ENCODE results near the gene PFKFB2. TPM values are rescaled to one million over a fixed set of nuclear protein-coding genes. Genes with fewer than 3 reads are reported as not detected.
"Not testable (repeated sequence)": the region's sequence is repeated elsewhere in the genome, so short reads cannot be mapped to it uniquely, and the experiment has no call there.

Gene PFKFB2
- total and polyA plus RNA-seq, 4 donors: 1.5 to 5.9 (median 3.0) TPM

DNA sequence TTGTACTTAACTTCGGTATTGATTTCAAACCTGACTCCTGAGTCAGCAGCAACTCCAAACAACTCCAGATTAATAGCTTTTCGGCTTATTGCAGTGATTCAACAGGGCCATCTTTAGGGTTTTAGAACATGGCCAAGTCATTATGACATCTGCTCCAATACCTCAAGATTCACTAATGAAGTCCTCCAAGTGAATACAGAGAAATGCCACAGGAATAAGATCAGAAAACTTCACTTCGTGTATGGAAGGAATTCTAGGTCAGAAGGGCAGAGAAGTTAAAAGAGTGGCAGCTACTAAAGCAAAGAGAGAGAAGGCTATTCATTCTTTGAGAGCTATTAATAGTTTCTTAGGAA lies 12.9 kb upstream of the PFKFB2 start (continued):
- TF ChIP-seq RXRA (IDR thresholded peaks at IDR 0.05): no peak
- TF ChIP-seq YY1 (IDR thresholded peaks at IDR 0.05): no peak
- TF ChIP-seq, protein P1, sequence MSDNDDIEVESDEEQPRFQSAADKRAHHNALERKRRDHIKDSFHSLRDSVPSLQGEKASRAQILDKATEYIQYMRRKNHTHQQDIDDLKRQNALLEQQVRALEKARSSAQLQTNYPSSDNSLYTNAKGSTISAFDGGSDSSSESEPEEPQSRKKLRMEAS (IDR thresholded peaks at IDR 0.05): no peak
- TF ChIP-seq GABPA (IDR thresholded peaks at IDR 0.05 in 1 of 2, conservative IDR thresholded peaks at IDR 0.05 in 1 of 2): no peak
- no peak for TF ChIP-seq FOXA1 (IDR thresholded peaks at IDR 0.05)
- no peak for TF ChIP-seq HNF4A (conservative IDR thresholded peaks at IDR 0.05)
- no peak for TF ChIP-seq HNF4G (IDR thresholded peaks at IDR 0.05)
- no peak for TF ChIP-seq SP1 (IDR thresholded peaks at IDR 0.05)

DNA sequence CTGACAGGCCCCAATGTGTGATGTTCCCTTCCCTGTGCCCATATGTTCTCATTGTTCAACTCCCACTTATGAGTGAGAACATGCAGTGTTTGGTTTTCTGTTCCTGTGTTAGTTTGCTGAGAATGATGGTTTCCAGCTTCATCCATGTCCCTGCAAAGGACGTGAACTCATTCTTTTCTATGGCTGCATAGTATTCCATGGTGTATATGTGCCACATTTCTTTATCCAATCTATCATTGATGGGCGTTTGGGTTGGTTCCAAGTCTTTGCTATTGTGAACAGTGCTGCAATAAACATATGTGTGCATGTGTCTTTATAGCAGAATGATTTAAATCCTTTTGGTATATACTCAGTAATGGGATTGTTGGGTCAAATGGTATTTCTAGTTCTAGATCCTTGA lies 11.7 kb upstream of the PFKFB2 start:
- H3K36me3 ChIP-seq (ENCODE audit: control insufficient read depth in 4 of 4, insufficient read depth in 3 of 4, low read depth in 1 of 4, low read length in 3 of 4); H3K9me3 ChIP-seq (ENCODE audit: control insufficient read depth in 4 of 4, low read length in 3 of 4); H3K9ac ChIP-seq (ENCODE audit: low read depth in 1 of 2, low read length in 2 of 2); H3K4me3 ChIP-seq (ENCODE audit: low read depth in 1 of 3, low read length in 3 of 3); DNase-seq (ENCODE audit: low spot score); H3K27me3 ChIP-seq (ENCODE audit: control insufficient read depth in 4 of 4, insufficient read depth in 4 of 4, low read length in 3 of 4); H3K27ac ChIP-seq (ENCODE audit: low read depth in 1 of 2, low read length in 2 of 2): not testable (repeated sequence)
- peaks cover 4 to 18% (median 8%) of the 10 kb centered on the region in 4 donors for H3K4me1 ChIP-seq (ENCODE audit: control insufficient read depth in 4 of 4, insufficient read depth in 4 of 4, low read length in 3 of 4)
- 91% methylated on average over 2 of the region's 2 CpGs for WGBS

DNA sequence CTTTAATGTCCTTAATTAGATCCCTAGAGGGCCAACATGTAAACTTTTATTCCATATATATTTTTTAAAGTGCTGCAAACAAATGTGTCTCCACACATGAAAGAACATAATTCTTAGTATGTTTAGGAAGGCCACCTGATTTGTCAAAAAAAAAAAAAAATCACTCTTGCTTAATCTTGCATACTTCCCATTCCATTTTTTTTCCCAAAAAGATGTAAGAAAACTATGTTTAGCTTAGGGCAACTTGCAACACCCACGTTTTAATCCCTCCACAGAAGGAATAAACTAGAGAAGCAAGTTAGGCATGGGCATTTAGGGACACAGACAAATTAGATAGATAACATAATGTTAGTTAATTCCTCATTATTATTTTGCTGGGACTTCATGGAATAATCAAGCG lies 7.6 kb upstream of the PFKFB2 start:
- peaks cover 2 to 19% (median 3%) of the 10 kb centered on the region in 4 donors for H3K36me3 ChIP-seq (ENCODE audit: control insufficient read depth in 4 of 4, insufficient read depth in 3 of 4, low read depth in 1 of 4, low read length in 3 of 4)
- no peak for DNase-seq (ENCODE audit: low spot score)
- WGBS: 85% methylated on average over 2 of the region's 2 CpGs
- H3K9me3 ChIP-seq (ENCODE audit: control insufficient read depth in 4 of 4, low read length in 3 of 4): no peaks in the 10 kb centered on the region
- H3K4me1 ChIP-seq (ENCODE audit: control insufficient read depth in 4 of 4, insufficient read depth in 4 of 4, low read length in 3 of 4): peaks cover 3 to 30% (median 9%) of the 10 kb centered on the region in 4 donors
- H3K9ac ChIP-seq (ENCODE audit: low read depth in 1 of 2, low read length in 2 of 2): no peak overlapping the region
- no peak overlapping the region for H3K4me3 ChIP-seq (ENCODE audit: low read depth in 1 of 3, low read length in 3 of 3)
- TF ChIP-seq JUND (IDR thresholded peaks at IDR 0.05): no peak
- TF ChIP-seq TAF1 (conservative IDR thresholded peaks at IDR 0.05): no peak
- TF ChIP-seq SP1 (IDR thresholded peaks at IDR 0.05): no peak
- H3K27ac ChIP-seq (ENCODE audit: low read depth in 1 of 2, low read length in 2 of 2): no peak overlapping the region
- H3K27me3 ChIP-seq (ENCODE audit: control insufficient read depth in 4 of 4, insufficient read depth in 4 of 4, low read length in 3 of 4): no peaks in the 10 kb centered on the region

DNA sequence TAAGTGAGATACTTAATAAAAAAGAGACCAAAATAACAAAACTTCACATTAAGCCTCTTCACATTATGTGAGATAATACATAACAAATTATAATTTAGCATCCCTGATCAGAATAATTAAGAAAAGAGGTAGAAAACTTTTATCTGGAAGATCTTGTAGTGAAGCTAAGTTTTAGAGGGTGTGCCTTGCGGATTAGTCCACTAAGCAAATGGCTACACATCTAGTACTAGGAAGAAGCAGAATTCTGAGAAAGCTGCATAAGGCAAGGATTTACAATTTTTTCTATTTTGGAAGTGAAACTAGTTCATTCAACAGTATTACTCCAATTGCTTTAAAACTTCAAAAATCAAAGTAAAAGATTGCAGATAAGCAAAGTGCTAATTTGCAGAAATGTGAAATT lies 5.6 kb upstream of the PFKFB2 start:
- H3K27me3 ChIP-seq (ENCODE audit: control insufficient read depth in 4 of 4, insufficient read depth in 4 of 4, low read length in 3 of 4): no peaks in the 10 kb centered on the region
- no peaks in the 10 kb centered on the region for H3K9me3 ChIP-seq (ENCODE audit: control insufficient read depth in 4 of 4, low read length in 3 of 4)
- H3K27ac ChIP-seq (ENCODE audit: low read depth in 1 of 2, low read length in 2 of 2): no peak overlapping the region
- H3K36me3 ChIP-seq (ENCODE audit: control insufficient read depth in 4 of 4, insufficient read depth in 3 of 4, low read depth in 1 of 4, low read length in 3 of 4): peaks cover 2 to 19% (median 3%) of the 10 kb centered on the region in 4 donors
- H3K4me3 ChIP-seq (ENCODE audit: low read depth in 1 of 3, low read length in 3 of 3): no peak overlapping the region
- peaks cover 3 to 40% (median 12%) of the 10 kb centered on the region in 4 donors for H3K4me1 ChIP-seq (ENCODE audit: control insufficient read depth in 4 of 4, insufficient read depth in 4 of 4, low read length in 3 of 4)
- TF ChIP-seq EGR1 (IDR thresholded peaks at IDR 0.05; ENCODE audit: low read depth in 2 of 2): no peak
- TF ChIP-seq SP1 (IDR thresholded peaks at IDR 0.05): no peak
- TF ChIP-seq GABPA (IDR thresholded peaks at IDR 0.05 in 1 of 2, conservative IDR thresholded peaks at IDR 0.05 in 1 of 2): no peak
- WGBS: 97% methylated on average over 1 of the region's 1 CpG
- no peak for DNase-seq (ENCODE audit: low spot score)
- H3K9ac ChIP-seq (ENCODE audit: low read depth in 1 of 2, low read length in 2 of 2): no peak overlapping the region

DNA sequence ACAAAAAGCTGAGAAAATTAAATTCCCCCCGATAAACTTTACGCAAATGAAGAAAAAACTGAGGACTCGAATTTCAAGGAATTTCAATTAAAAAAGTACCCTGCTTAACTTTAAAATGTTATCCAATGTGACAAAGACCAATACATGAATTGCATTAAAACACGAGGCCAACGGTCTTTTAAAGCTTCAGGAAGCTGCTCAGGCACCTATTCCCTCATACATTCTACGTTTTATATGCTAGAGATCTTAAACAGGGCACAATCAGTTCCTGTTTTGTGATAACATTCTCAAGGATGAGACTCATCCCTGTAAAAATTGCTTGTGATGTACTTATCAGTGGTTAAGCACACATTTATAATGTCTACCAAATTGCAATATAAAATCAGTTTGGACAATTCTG lies 5.0 kb upstream of the PFKFB2 start:
- H3K27ac ChIP-seq (ENCODE audit: low read depth in 1 of 2, low read length in 2 of 2): no peak overlapping the region
- no peaks in the 10 kb centered on the region for H3K9me3 ChIP-seq (ENCODE audit: control insufficient read depth in 4 of 4, low read length in 3 of 4)
- DNase-seq (ENCODE audit: low spot score): no peak
- H3K36me3 ChIP-seq (ENCODE audit: control insufficient read depth in 4 of 4, insufficient read depth in 3 of 4, low read depth in 1 of 4, low read length in 3 of 4): peaks cover under 1 to 19% (median 3%) of the 10 kb centered on the region in 4 donors
- no peak overlapping the region for H3K9ac ChIP-seq (ENCODE audit: low read depth in 1 of 2, low read length in 2 of 2)
- H3K4me3 ChIP-seq (ENCODE audit: low read depth in 1 of 3, low read length in 3 of 3): no peak overlapping the region
- peaks cover 3 to 43% (median 12%) of the 10 kb centered on the region in 4 donors for H3K4me1 ChIP-seq (ENCODE audit: control insufficient read depth in 4 of 4, insufficient read depth in 4 of 4, low read length in 3 of 4)
- H3K27me3 ChIP-seq (ENCODE audit: control insufficient read depth in 4 of 4, insufficient read depth in 4 of 4, low read length in 3 of 4): no peaks in the 10 kb centered on the region
- 90% methylated on average over 6 of the region's 6 CpGs for WGBS
- no peak for TF ChIP-seq FOXA2 (IDR thresholded peaks at IDR 0.05)
- TF ChIP-seq, protein P2, sequence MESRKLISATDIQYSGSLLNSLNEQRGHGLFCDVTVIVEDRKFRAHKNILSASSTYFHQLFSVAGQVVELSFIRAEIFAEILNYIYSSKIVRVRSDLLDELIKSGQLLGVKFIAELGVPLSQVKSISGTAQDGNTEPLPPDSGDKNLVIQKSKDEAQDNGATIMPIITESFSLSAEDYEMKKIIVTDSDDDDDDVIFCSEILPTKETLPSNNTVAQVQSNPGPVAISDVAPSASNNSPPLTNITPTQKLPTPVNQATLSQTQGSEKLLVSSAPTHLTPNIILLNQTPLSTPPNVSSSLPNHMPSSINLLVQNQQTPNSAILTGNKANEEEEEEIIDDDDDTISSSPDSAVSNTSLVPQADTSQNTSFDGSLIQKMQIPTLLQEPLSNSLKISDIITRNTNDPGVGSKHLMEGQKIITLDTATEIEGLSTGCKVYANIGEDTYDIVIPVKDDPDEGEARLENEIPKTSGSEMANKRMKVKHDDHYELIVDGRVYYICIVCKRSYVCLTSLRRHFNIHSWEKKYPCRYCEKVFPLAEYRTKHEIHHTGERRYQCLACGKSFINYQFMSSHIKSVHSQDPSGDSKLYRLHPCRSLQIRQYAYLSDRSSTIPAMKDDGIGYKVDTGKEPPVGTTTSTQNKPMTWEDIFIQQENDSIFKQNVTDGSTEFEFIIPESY (IDR thresholded peaks at IDR 0.05): no peak
- TF ChIP-seq, protein P1 (IDR thresholded peaks at IDR 0.05): no peak
- TF ChIP-seq YY1 (IDR thresholded peaks at IDR 0.05): no peak
- TF ChIP-seq SP1 (IDR thresholded peaks at IDR 0.05): no peak
- TF ChIP-seq HNF4A (conservative IDR thresholded peaks at IDR 0.05): no peak
- TF ChIP-seq JUND (IDR thresholded peaks at IDR 0.05): no peak
- TF ChIP-seq GABPA (IDR thresholded peaks at IDR 0.05 in 1 of 2, conservative IDR thresholded peaks at IDR 0.05 in 1 of 2): no peak
- TF ChIP-seq, protein P3, sequence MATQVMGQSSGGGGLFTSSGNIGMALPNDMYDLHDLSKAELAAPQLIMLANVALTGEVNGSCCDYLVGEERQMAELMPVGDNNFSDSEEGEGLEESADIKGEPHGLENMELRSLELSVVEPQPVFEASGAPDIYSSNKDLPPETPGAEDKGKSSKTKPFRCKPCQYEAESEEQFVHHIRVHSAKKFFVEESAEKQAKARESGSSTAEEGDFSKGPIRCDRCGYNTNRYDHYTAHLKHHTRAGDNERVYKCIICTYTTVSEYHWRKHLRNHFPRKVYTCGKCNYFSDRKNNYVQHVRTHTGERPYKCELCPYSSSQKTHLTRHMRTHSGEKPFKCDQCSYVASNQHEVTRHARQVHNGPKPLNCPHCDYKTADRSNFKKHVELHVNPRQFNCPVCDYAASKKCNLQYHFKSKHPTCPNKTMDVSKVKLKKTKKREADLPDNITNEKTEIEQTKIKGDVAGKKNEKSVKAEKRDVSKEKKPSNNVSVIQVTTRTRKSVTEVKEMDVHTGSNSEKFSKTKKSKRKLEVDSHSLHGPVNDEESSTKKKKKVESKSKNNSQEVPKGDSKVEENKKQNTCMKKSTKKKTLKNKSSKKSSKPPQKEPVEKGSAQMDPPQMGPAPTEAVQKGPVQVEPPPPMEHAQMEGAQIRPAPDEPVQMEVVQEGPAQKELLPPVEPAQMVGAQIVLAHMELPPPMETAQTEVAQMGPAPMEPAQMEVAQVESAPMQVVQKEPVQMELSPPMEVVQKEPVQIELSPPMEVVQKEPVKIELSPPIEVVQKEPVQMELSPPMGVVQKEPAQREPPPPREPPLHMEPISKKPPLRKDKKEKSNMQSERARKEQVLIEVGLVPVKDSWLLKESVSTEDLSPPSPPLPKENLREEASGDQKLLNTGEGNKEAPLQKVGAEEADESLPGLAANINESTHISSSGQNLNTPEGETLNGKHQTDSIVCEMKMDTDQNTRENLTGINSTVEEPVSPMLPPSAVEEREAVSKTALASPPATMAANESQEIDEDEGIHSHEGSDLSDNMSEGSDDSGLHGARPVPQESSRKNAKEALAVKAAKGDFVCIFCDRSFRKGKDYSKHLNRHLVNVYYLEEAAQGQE (IDR thresholded peaks at IDR 0.05): no peak
- no peak for TF ChIP-seq NR2F2 (IDR thresholded peaks at IDR 0.05)
- no peak for TF ChIP-seq EGR1 (IDR thresholded peaks at IDR 0.05; ENCODE audit: low read depth in 2 of 2)
- TF ChIP-seq RXRA (IDR thresholded peaks at IDR 0.05): no peak
- no peak for TF ChIP-seq HNF4G (IDR thresholded peaks at IDR 0.05)
- TF ChIP-seq, protein P4, sequence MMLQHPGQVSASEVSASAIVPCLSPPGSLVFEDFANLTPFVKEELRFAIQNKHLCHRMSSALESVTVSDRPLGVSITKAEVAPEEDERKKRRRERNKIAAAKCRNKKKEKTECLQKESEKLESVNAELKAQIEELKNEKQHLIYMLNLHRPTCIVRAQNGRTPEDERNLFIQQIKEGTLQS (IDR thresholded peaks at IDR 0.05): no peak
- TF ChIP-seq TAF1 (conservative IDR thresholded peaks at IDR 0.05): no peak
